GM19023 (cell line): ENCODE results near the gene PACRG.

Experiments used
- ATAC-seq: cut with Tn5 transposase; IDR thresholded peaks from one replicate; pipeline ENCODE4 v1.9.1; 2021; ENCODE audit warnings: mild to moderate bottlenecking, moderate library complexity; ENCODE audit not compliant: unreplicated experiment

The PACRG gene

DNA sequence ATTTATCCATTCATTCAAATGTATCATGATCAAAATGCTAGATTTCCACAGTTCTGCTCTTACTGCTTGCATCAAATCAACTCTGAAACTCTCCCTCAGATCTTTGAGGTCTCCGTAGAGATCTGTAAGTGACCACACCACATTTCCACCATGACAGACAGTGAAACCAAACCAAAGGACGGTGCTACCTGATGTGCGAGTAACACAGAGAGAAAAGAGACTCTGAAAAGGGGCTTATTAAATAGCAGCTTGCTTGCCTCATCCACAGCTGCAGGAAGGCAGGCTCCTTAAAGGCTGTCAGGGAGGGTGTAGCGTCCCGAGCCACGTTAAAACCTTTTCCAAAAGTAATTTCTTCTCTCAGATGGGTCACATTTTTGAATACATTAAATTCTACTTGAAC, 335.8 kb downstream of the PACRG start:
- ATAC-seq, result no peak

- ATAC-seq, result no peak
Measured at GRCh38 chr6:163064397-163064796, 336.6 kb downstream of the PACRG start.

GRCh38 chr6:163066200-163066599, 338.4 kb downstream of the PACRG start:
- no peak for ATAC-seq

DNA sequence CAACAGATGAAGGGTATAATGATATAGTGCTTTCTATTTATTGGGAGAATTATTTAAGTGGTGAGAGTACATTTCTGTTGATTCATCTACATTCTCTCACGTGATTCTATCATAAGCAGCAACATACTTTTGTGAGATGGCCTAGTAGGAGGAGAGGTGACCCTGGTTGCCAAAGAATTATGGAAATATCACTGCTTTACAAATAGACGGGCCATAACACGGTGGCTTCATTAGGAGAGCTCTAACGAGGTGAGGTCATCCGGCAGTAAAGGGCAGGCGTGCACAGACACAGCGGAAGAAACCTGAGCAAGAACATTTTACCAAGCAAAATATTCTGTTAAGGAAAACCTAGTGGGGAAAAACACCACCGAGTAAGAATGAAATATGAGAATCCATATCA, 349.4 kb downstream of the PACRG start:
- ATAC-seq, result no peak

- no peak for ATAC-seq
Measured at GRCh38 chr6:163078712-163079111, 350.9 kb downstream of the PACRG start.

DNA sequence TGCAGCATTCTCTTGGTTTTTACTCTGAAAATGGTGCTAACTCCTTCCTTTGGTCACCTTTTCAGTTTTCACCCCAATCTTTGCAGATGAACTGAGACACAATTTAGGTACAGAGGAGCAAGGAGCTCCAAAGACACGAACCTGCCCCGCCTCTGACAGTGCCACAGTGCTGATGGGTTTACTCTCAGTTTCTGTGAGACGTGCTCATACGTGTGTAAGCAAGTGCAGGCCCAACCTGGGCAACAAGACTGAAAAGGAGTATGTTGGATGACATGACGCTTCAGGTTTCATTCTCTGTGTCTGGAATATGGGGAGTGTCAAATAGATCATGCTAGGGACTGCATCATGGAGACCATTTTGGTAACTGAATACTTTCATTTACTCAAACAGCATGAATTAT, 352.5 kb downstream of the PACRG start:
- ATAC-seq, result no peak

- no peak for ATAC-seq
Measured at GRCh38 chr6:163083141-163083540, 355.4 kb downstream of the PACRG start.

DNA sequence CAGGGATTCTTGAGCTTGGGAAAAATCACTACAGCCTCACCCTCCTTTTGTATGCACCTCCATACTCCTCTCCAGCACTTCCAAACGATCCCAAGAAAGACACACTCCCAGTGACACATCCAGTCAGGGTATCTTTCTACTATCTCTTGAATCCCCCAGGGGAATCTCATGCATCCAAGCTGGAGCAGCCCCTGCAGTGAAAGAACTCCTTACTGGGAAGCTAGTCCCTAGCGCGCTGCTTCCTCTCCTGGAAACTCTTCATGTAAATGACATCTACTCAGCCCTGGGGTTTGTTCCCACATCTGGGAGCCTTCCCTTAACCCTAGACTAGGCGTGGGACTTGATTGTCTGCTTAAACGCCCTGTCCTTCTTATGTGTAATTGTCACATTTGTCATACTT, 357.7 kb downstream of the PACRG start:
- ATAC-seq, result no peak

DNA sequence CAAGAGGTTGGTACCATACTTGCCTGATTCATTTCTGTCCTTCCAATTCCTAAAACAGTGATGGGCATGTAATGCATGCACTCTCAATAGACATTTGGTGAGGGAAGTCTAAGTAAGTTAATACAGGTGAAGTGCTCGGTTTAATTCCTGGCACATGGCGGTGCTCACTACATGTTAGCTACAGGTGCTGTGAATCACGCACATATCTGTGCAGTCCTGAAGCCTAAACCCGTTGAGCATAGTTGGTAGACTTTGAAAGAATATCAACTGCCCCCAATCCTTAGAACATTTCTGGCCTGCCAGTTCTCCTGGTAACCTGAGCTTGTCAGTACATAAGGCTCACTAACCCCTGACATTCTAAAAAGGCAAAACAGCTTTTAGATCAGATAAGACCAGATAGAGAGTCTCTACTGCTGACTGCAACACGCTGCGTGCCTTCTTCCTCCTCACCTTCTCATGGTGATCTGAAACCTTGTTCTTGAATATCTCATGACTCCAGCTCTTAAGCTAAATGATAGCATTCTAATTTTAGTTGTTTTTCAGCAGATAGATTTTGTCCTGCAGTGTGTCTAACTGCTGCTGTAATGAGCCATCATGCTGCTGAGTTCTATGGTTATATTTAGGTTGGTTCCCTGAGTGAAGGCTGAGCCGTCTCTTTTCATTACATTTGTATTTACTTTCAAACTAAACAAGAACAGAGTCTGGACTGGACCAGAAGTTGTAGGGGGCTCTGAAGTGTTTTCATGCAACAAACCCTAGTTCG, 358.3 kb downstream of the PACRG start:
- ATAC-seq, result no peak

DNA sequence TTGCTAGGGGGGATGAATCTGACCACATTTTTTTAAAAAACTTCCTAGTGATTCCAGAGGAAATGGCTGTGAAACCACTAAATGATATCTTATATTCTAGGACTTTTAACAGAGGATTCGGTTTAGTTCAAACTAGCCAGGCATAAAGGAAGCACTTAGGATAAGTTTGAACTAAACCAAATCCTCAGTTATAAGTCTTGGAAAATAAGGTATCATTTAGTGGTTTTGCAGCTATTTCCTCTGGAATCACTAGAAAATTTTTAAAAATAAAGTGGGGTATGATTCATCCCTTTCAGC, 358.8 kb downstream of the PACRG start:
- no peak for ATAC-seq

- ATAC-seq, result no peak
Measured at GRCh38 chr6:163087981-163088380, 360.2 kb downstream of the PACRG start.

- ATAC-seq, result no peak
Measured at GRCh38 chr6:163092876-163093275, 365.1 kb downstream of the PACRG start.

DNA sequence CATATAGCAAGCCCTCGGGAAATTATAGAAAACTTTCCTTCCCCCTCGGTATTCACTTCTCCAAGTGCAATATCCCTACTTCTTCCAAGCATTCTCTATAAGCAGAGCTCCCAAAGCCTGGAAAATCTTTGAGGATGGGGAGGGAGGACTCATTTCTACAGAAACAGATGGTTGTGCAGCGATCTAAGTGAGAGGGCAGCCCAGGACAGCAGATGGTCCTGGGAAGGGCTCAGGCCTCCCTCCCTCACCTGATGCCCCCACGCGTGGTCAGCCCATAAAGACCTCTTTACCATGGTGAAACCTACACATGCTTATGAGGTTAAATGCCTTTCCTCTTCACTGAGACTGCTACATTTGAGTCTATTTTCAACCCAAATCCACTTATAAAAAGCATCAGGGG, 367.1 kb downstream of the PACRG start:
- ATAC-seq, result no peak

- no peak for ATAC-seq
Measured at GRCh38 chr6:163095401-163095800, 367.6 kb downstream of the PACRG start.

- ATAC-seq, result no peak
Measured at GRCh38 chr6:163098827-163099479, 371.2 kb downstream of the PACRG start.

DNA sequence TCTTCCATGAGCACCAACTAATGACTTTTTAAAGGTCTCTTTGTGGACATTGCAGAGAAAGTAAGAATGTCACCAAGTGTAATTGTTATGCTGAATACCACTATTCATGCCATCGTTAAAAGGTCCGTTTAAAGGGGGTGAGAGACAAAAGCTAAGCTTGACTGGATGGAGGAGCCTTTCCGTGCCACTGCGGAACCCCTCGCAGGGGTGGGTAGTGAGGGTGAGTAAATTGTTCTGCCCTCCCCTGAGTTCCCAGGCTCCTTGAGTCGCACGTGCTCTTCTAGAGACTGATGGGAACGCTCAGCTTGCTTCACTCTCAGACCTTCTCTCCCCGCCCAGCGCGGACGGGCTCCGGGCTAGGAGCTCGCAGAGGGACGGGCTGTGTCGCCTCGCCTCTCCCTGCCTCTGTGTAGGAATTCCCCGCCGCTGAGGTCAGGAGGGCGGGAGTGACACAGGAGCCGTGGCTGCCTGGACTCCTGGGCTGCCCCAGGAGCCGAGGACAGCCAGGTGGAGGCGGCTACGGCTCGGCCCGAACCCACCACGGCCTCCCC, 371.9 kb downstream of the PACRG start:
- no peak for ATAC-seq

DNA sequence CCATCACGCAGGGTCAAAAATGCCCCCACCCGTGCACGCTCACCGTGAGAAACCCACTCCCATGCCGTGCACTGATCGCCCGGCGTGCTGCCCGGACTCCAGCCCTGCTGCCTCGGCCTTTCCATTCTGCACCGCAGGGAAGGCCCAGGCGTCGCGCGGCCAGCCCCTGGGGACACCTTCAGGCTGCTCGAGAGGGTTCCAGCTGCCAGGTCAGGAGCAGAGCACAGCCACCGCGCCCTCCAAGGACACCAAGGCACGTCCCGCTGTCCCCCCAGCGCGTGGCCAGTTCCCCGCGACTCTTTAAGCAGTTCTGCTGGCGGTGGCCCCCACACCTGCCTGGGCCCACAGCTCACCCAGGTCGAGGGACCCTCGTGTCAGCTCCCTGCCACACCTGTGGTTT, 372.5 kb downstream of the PACRG start:
- ATAC-seq, result no peak

DNA sequence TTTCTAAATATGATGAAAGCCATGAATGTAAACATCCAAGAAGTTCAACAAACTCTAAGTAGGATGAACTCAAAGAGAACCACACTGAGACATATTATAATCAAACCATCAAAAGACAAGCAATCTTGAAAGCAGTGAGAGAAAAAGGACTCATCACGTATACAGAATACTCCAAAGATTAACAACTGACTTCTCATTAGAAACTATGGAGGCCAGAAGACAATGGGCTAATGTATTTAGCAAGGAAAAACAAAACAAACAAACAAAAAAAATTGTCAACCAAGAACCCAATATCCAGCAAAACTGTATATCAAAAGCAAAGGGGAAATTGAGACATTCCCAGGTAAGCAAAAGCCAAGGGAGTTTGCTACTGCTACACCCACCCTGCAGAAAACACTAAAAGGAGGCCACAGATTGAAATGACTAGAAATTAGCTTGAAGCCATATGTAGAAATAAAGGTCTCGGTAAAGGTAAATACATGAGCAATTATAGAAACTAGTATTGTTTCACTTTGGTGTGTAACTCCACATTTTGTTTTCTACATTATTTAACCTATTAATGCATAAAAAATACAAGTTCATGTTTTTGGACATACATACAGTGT, 385.7 kb downstream of the PACRG start:
- no peak for ATAC-seq

GRCh38 chr6:163118941-163119340, 391.2 kb downstream of the PACRG start:
- no peak for ATAC-seq

GRCh38 chr6:163120223-163120622, 392.4 kb downstream of the PACRG start:
- no peak for ATAC-seq

DNA sequence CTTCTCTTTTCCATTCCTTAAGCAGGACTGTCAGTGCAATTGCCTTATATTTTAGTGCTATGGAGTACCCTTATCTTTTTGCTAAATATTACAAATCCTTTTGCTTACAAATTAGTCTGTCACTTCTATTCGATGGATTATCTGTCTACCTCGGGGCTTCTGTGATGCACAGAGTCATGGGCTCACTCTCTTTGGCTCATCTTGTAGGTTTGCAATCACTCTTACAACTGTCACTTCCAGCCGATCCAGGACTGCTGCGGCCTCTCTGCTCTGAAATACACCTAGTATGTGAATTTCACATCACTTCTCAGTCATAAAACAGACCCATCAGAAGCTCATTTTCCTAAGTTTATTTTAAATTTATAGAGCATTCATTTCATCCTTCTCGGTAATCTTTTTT, 393.5 kb downstream of the PACRG start:
- no peak for ATAC-seq

GRCh38 chr6:163122365-163122764, 394.6 kb downstream of the PACRG start:
- no peak for ATAC-seq
